ENCODE results near the gene KRT5. TPM values are rescaled to one million over a fixed set of nuclear protein-coding genes. Genes with fewer than 3 reads are reported as not detected.

The KRT5 gene
- total and polyA plus RNA-seq, 3 donors from 2014 or later = 0.39 to 2.6 (median 1.1) TPM

DNA sequence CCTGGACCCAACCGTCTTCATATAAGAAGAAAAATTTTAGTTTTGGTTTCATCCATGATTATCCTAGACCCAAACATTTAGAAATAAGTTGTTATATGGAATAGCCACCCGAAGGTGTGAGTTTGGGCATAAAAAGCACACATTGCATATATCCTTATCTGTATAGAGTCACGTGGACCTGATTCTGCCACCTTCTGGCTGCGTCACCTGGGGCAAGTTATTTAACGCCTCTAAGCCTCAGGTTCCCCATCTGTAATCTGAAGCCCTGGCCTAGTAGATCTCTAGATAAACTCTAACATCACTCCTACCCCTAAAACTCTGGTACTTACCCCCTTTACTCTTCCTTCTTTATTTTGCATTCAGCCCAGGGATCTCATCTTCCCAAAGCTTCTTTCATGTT, 14.3 kb upstream of the KRT5 start:
- H3K4me3 ChIP-seq = no peak overlapping the region
- no peak for TF ChIP-seq POLR2A (IDR thresholded peaks at IDR 0.05)
- TF ChIP-seq, protein P1, sequence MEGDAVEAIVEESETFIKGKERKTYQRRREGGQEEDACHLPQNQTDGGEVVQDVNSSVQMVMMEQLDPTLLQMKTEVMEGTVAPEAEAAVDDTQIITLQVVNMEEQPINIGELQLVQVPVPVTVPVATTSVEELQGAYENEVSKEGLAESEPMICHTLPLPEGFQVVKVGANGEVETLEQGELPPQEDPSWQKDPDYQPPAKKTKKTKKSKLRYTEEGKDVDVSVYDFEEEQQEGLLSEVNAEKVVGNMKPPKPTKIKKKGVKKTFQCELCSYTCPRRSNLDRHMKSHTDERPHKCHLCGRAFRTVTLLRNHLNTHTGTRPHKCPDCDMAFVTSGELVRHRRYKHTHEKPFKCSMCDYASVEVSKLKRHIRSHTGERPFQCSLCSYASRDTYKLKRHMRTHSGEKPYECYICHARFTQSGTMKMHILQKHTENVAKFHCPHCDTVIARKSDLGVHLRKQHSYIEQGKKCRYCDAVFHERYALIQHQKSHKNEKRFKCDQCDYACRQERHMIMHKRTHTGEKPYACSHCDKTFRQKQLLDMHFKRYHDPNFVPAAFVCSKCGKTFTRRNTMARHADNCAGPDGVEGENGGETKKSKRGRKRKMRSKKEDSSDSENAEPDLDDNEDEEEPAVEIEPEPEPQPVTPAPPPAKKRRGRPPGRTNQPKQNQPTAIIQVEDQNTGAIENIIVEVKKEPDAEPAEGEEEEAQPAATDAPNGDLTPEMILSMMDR (IDR thresholded peaks at IDR 0.05) = no peak
- intact Hi-C loops (cut with DNase I; ENCODE audit: low total_unique reads) = no loop called here
- no peaks in the 10 kb centered on the region for H3K27me3 ChIP-seq
- DNase-seq = no peak
- 93 to 94% methylated on average over 5 of the region's 5 CpGs for WGBS, 2 donors
- no peaks in the 10 kb centered on the region for H3K9me3 ChIP-seq
- no peaks in the 10 kb centered on the region for H3K36me3 ChIP-seq (ENCODE audit: low read depth, missing control alignments)
- peaks cover 5% of the 10 kb centered on the region for H3K4me1 ChIP-seq
- no peak overlapping the region for H3K27ac ChIP-seq

DNA sequence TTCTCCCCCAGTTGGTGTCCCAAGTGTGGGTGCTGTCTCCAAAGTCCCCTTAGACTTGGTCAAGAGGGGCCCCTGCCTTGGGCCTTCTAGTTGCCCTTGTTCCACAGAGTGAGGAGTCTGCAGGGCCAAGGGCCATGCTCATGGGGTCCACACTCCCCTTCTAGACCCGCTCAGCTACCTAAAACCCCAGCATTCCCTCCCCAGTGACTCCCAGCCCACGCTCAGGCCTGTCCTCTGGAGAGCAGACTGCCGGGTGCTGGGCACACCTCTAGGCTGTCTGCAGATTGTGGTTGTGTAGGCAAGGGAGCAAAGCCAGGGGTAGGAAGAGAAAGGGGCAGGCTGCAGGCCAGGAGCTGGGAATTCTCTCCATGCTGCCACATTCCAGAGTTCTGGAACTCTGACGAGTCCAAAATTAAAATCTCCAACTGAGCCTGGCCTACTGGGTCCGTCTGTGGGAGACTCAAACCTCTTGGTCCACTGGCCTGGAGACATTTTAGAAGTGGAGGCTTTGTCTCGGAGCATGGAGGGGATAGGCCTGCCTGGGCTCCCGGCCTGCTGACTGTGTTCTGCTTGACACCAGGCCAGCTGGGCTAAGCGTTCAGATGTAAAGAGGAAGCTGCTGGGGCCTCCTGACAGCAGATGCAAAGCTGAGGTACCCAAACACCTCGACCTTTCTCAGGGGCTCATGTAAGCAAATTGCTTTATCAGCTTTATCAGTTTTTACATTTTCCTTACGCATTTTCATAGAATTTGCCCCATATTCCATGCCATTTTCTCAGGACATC, 13.7 kb upstream of the KRT5 start:
- Histone ChIP-seq H3K4me3 (no peak overlapping the region), H3K36me3 (ENCODE audit: low read depth, missing control alignments) (no peaks in the 10 kb centered on the region), H3K27me3 (no peaks in the 10 kb centered on the region), H3K27ac (no peak overlapping the region), H3K4me1 (peaks cover 4% of the 10 kb centered on the region), H3K9me3 (no peaks in the 10 kb centered on the region)
- TF ChIP-seq, protein P1 (IDR thresholded peaks at IDR 0.05) = no peak
- TF ChIP-seq POLR2A (IDR thresholded peaks at IDR 0.05) = no peak
- 79 to 86% methylated on average over 9 to 10 of the region's 10 CpGs for WGBS, 2 donors
- DNase-seq = no peak
- intact Hi-C loops (cut with DNase I; ENCODE audit: low total_unique reads) = no loop called here

DNA sequence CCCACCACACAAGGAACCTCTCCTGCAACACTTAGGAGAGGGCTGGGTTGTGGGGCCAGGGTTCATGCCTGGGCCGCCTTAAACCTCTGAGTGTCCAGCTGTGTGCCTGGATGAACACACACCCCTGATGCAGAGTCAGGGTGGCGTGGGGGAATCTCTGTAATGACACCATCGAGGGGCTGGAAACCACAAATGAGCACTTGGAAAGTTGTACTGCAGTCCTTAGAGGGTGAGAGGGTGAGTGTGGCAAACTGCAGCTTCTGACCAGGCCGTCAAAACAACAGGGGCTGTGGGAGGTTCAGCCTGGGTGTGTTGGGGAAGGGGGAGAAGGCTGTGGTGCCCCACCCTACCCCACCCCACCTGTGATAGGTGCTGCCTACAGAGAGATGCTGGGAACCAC, 12.4 kb upstream of the KRT5 start:
- Histone ChIP-seq H3K4me3 (no peak overlapping the region), H3K27ac (no peak overlapping the region), H3K36me3 (ENCODE audit: low read depth, missing control alignments) (no peaks in the 10 kb centered on the region), H3K27me3 (no peaks in the 10 kb centered on the region), H3K4me1 (no peaks in the 10 kb centered on the region), H3K9me3 (no peaks in the 10 kb centered on the region)
- intact Hi-C loops (cut with DNase I; ENCODE audit: low total_unique reads) = no loop called here
- no peak for TF ChIP-seq POLR2A (IDR thresholded peaks at IDR 0.05)
- TF ChIP-seq, protein P1 (IDR thresholded peaks at IDR 0.05) = no peak
- 75 to 77% methylated on average over 4 of the region's 4 CpGs for WGBS, 2 donors
- no peak for DNase-seq

DNA sequence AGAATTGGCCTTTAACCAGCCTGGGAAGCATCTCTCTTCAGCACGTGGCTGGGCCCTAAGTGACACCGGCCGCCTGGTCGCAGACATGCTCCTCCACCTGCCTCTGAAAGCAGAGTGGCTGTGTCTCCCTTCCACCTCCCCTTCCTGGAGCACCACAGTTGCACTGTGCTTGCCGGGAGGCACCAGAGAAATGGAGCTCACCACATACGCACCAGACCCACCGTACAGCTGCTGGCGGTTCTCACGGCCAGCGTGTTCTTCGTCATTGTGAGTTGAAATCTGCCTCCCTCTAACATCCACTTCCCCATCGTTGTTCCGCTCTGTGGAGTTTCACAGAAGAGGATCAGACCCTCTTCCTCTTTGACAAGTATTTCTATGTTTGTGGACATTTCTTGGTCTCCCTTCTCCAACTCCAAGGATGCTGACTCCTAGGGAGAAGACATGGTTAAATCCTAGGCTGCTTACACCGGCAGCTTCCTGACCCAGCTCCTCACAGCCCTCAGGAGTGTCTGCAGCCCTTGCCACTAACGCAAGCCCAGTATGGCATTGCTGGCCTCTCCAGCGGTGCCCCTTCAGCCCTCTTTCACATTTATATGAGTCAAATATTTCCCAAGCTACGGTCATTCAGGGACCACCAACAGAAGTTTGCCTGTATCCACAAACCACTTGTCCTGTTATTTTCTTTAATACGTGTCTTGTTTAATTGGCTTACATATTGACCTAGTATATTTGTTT, 11.5 kb upstream of the KRT5 start:
- Histone ChIP-seq H3K9me3 (no peaks in the 10 kb centered on the region), H3K4me1 (no peaks in the 10 kb centered on the region), H3K36me3 (ENCODE audit: low read depth, missing control alignments) (no peaks in the 10 kb centered on the region), H3K27ac (no peak overlapping the region), H3K27me3 (no peaks in the 10 kb centered on the region), H3K4me3 (no peak overlapping the region)
- intact Hi-C loops (cut with DNase I; ENCODE audit: low total_unique reads) = no loop called here
- DNase-seq = peak; percentile 22
- WGBS, 2 donors = 78 to 92% methylated on average over 18 of the region's 18 CpGs
- TF ChIP-seq, protein P1 (IDR thresholded peaks at IDR 0.05) = no peak
- no peak for TF ChIP-seq POLR2A (IDR thresholded peaks at IDR 0.05)
